ENCODE data around the gene TMEM89. TPM values are rescaled to one million over a fixed set of nuclear protein-coding genes. Genes with fewer than 3 reads are reported as not detected.

TMEM89 gene
- total RNA-seq, 1 donor from 2014 or later = not detected

- H3K4me3 ChIP-seq (ENCODE audit: low read depth, low read length) = no peak overlapping the region
- no peak for DNase-seq (ENCODE audit: low read depth)
- no peak for TF ChIP-seq CTCF (conservative IDR thresholded peaks at IDR 0.05; ENCODE audit: low read depth, low read length)
Measured at GRCh38 chr3:48581621-48582481, 39.7 kb downstream of the TMEM89 start.

GRCh38 chr3:48576647-48577046, 44.9 kb downstream of the TMEM89 start:
- no peak for TF ChIP-seq CTCF (conservative IDR thresholded peaks at IDR 0.05; ENCODE audit: low read depth, low read length)
- H3K4me3 ChIP-seq (ENCODE audit: low read depth, low read length) = no peak overlapping the region
- DNase-seq (ENCODE audit: low read depth) = no peak

- DNase-seq (ENCODE audit: low read depth) = no peak
- no peak overlapping the region for H3K4me3 ChIP-seq (ENCODE audit: low read depth, low read length)
- no peak for TF ChIP-seq CTCF (conservative IDR thresholded peaks at IDR 0.05; ENCODE audit: low read depth, low read length)
Measured at GRCh38 chr3:48575366-48575765, 46.2 kb downstream of the TMEM89 start.

- DNase-seq (ENCODE audit: low read depth) = no peak
- no peak overlapping the region for H3K4me3 ChIP-seq (ENCODE audit: low read depth, low read length)
- TF ChIP-seq CTCF (conservative IDR thresholded peaks at IDR 0.05; ENCODE audit: low read depth, low read length) = no peak
Measured at GRCh38 chr3:48573973-48574585, 47.5 kb downstream of the TMEM89 start.

GRCh38 chr3:48572517-48572916, 49.1 kb downstream of the TMEM89 start:
- no peak overlapping the region for H3K4me3 ChIP-seq (ENCODE audit: low read depth, low read length)
- no peak for TF ChIP-seq CTCF (conservative IDR thresholded peaks at IDR 0.05; ENCODE audit: low read depth, low read length)
- DNase-seq (ENCODE audit: low read depth) = no peak

- no peak overlapping the region for H3K4me3 ChIP-seq (ENCODE audit: low read depth, low read length)
- TF ChIP-seq CTCF (conservative IDR thresholded peaks at IDR 0.05; ENCODE audit: low read depth, low read length) = no peak
- DNase-seq (ENCODE audit: low read depth) = no peak
Measured at GRCh38 chr3:48571938-48572337, 49.6 kb downstream of the TMEM89 start.

Other genes with a start within 250 kb of the TMEM89 start
- gene FBXW12, start 249.6 kb downstream of the TMEM89 start, total RNA-seq = 0.23 TPM in 1 of 2 replicates, not detected in the other
- 75.7 and 106 TPM in 2 replicates for gene PLXNB1, start 191.7 kb downstream of the TMEM89 start, total RNA-seq
- 22.0 and 26.9 TPM in 2 replicates for gene CCDC51, start 181.7 kb downstream of the TMEM89 start, total RNA-seq
- gene TMA7, start 181.5 kb downstream of the TMEM89 start, total RNA-seq = 573 and 687 TPM in 2 replicates
- 5.9 and 9.8 TPM in 2 replicates for gene ATRIP, start 175.0 kb downstream of the TMEM89 start, total RNA-seq
- gene SHISA5, start 117.6 kb downstream of the TMEM89 start, total RNA-seq = 188 and 209 TPM in 2 replicates
- 8.8 and 19.3 TPM in 2 replicates for gene PFKFB4, start 65.0 kb downstream of the TMEM89 start, total RNA-seq
- gene UCN2, start 58.0 kb downstream of the TMEM89 start, total RNA-seq = 4.8 and 6.6 TPM in 2 replicates
- 47.5 and 211 TPM in 2 replicates for gene COL7A1, start 26.4 kb downstream of the TMEM89 start, total RNA-seq
- gene UQCRC1, start 12.1 kb downstream of the TMEM89 start, total RNA-seq = 348 and 432 TPM in 2 replicates
- 26.3 and 33.4 TPM in 2 replicates for gene SLC26A6, start 13.7 kb upstream of the TMEM89 start, total RNA-seq
- gene CELSR3, start 41.1 kb upstream of the TMEM89 start, total RNA-seq = 0.87 and 2.5 TPM in 2 replicates
- gene NCKIPSD, start 64.1 kb upstream of the TMEM89 start, total RNA-seq = 34.4 and 45.5 TPM in 2 replicates
- gene IP6K2, start 95.5 kb upstream of the TMEM89 start, total RNA-seq = 75.1 and 87.9 TPM in 2 replicates
- gene PRKAR2A, start 226.1 kb upstream of the TMEM89 start, total RNA-seq = 23.5 and 30.4 TPM in 2 replicates